Heart right ventricle (tissue), 16 donors: ENCODE results near the gene ENTREP1. TPM values are rescaled to one million over a fixed set of nuclear protein-coding genes. Genes with fewer than 3 reads are reported as not detected.

Experiments
- ATAC-seq, 8 donors: fragments of 200-7000 bp; cut with Tn5 transposase; one replicate each; pipeline ENCODE4 v1.9.1; 2020; ENCODE audit warnings: mild to moderate bottlenecking in 8 of 8, moderate library complexity in 8 of 8, moderate number of reproducible peaks in 1 of 8
- DNase-seq, 2 donors: peaks; one replicate each; pipeline ENCODE4 v3.0.0-alpha.2; 2020
- H3K27ac ChIP-seq, 10 donors: fragments of 200-600 bp; sonication (generic) in 2 of 10; one replicate each; pipeline versions ENCODE4 v1.5.0 to v1.8.0; 2020 to 2022; ENCODE audit warnings: mild to moderate bottlenecking in 3 of 10
- H3K27me3 ChIP-seq, 7 donors: fragments of 200-600 bp; one replicate each; pipeline ENCODE4 v1.8.0; 2021 to 2022; ENCODE audit warnings: mild to moderate bottlenecking in 2 of 7
- H3K36me3 ChIP-seq, 9 donors: fragments of 200-600 bp; sonication (generic) in 1 of 9; one replicate each; pipeline versions ENCODE4 v1.5.0 to v1.8.0; 2020 to 2022; ENCODE audit warnings: mild to moderate bottlenecking in 2 of 9
- H3K4me1 ChIP-seq, 9 donors: fragments of 200-600 bp; sonication (generic) in 1 of 9; one replicate each; pipeline versions ENCODE4 v1.5.0 to v1.8.0; 2020 to 2022; ENCODE audit warnings: mild to moderate bottlenecking in 4 of 9
- H3K4me3 ChIP-seq, 10 donors: fragments of 200-600 bp; sonication (generic) in 2 of 10; one replicate each; pipeline versions ENCODE4 v1.5.0 to v1.8.0; 2020 to 2022; ENCODE audit warnings: mild to moderate bottlenecking in 7 of 10, moderate library complexity in 2 of 10
- H3K9me3 ChIP-seq, 11 donors: fragments of 200-600 bp in 10 of 11; sonication (generic) in 2 of 11; one replicate each; pipeline versions ENCODE4 v1.5.0 to v1.8.0; 2013 to 2022; ENCODE audit warnings: mild to moderate bottlenecking in 2 of 11, control low read depth in 1 of 11, moderate library complexity in 1 of 11
- CTCF ChIP-seq, 9 donors: fragments of 200-600 bp; sonication (generic) in 2 of 9; IDR thresholded peaks; one replicate each; pipeline versions ENCODE4 v1.5.0 to v1.8.0; 2021 to 2022; ENCODE audit warnings: antibody characterized with exemption in 9 of 9, mild to moderate bottlenecking in 5 of 9, moderate library complexity in 1 of 9
- WGBS, 2 donors: extraction: QIAGEN DNeasy Blood & Tissue Kit; methylation state at CpG; one replicate each; pipeline ENCODE4 v1.1.7; 2013; ENCODE audit warnings: inconsistent platforms in 1 of 2; 5-methylcytosine and 5-hydroxymethylcytosine counted together
- intact Hi-C, 10 donors: fragments of 100-400 bp; cut with DNase I; formaldehyde crosslinking; loops; one replicate each; pipeline versions ENCODE4 v1.11.1 to v1.14.2; 2022
- polyA plus RNA-seq, 2 donors: library from polyadenylated mRNA; stranded (reverse); fragments of 200-250 nt; gene quantifications; one replicate each; pipeline ENCODE4 v1.2.3, GENCODE V29; 2013
- total RNA-seq, 10 donors: library from RNA; stranded (reverse); fragmentation: NEBNext Ultra II Directional in 3 of 10; extraction: Animal tissue kit (Norgen Biotek cat#: 25700) in 3 of 10; gene quantifications; one replicate each; pipeline versions ENCODE4 v1.2.1 to v1.2.4, GENCODE V29; 2021 to 2023
- donor health status: Arrhythmogenic right ventricular cardiomyopathy.
- donor health status: ischemic (EF 13 %, LVEDD 7.1; RV severe dilation, severe dysfunction).
- donor health status: healthy with polysubstance abuse.
- donor health status: DM: no; HTN: yes; CAD: no.
- donor health status: DM: no; HTN: no; CAD: no.
- donor health status: ischemic (EF 25% LVEDD 6.9; RV normal size, moderate dysfunction).
- donor health status: ischemic (EF 25% LVEDD 5.7; RV mildly dilated, moderate dysfunction).
- donor health status: healthy.
- donor health status: DM: yes; HTN: yes; CAD: no.
- donor health status: Ischemic cardiomyopathy.
- donor health status: ischemic (EF 35%, LVEDD 5.7; RV mildly dilated, moderate dysfunction).
- donor health status: nonischemic (EF 11% LVEDD 7.7; RV severe dilation, severe dysfunction).
- donor health status: DM: yes; HTN: yes; CAD: no.
- donor health status: PGD.
- donor health status: ischemic (EF 29% LVEDD 5.4; RV normal size, mild dysfunction).
- donor health status: nonischemic (EF 23%, LVEDD 6.1; RV moderate dilation, normal function).

The ENTREP1 gene
- total and polyA plus RNA-seq, 12 donors = 12.3 to 40.5 (median 26.6) TPM

- H3K27ac ChIP-seq = no peak overlapping the region
- DNase-seq (peak in 1 of 2 donors; percentile 67), ATAC-seq (peak; percentile 63 to 84 (median 76))
- H3K4me1 ChIP-seq = peaks cover 0 to 3% (median 0%) of the 10 kb centered on the region in 9 donors
- H3K4me3 ChIP-seq = no peak overlapping the region
- no peaks in the 10 kb centered on the region for H3K36me3 ChIP-seq
- WGBS, 2 donors = 52 to 54% methylated on average over 16 of the region's 16 CpGs
- H3K9me3 ChIP-seq = no peaks in the 10 kb centered on the region
- H3K27me3 ChIP-seq = peaks cover 0 to 7% (median 0%) of the 10 kb centered on the region in 7 donors
- intact Hi-C loops = loop anchor here (2.0 to 10.0 kb wide), 15 partner anchors 125 to 693 kb away; partner anchors contain the start of gene APBA1 (in 4 of the 10)
- peak; percentile 67 to 88 (median 80) for TF ChIP-seq CTCF (IDR thresholded peaks at IDR 0.05)
Measured at GRCh38 chr9:69421908-69422801, 97.1 kb downstream of the ENTREP1 start.

GRCh38 chr9:69425136-69425801, 100.3 kb downstream of the ENTREP1 start:
- TF ChIP-seq CTCF (IDR thresholded peaks at IDR 0.05) = no peak
- H3K4me3 ChIP-seq = no peak overlapping the region
- DNase-seq (no peak), ATAC-seq (no peak)
- WGBS, 2 donors = 90 to 91% methylated on average over 17 of the region's 17 CpGs
- no peaks in the 10 kb centered on the region for H3K36me3 ChIP-seq
- peaks cover 0 to 3% (median 0%) of the 10 kb centered on the region in 9 donors for H3K4me1 ChIP-seq
- intact Hi-C loops = loop anchor here in 7 of 10 donors (10.0 kb wide), 6 partner anchors 250 to 690 kb away; partner anchors contain the start of gene APBA1 (in 3 of the 7)
- peaks cover 0 to 7% (median 0%) of the 10 kb centered on the region in 7 donors for H3K27me3 ChIP-seq
- H3K9me3 ChIP-seq = no peaks in the 10 kb centered on the region
- H3K27ac ChIP-seq = no peak overlapping the region

GRCh38 chr9:69427286-69427685, 102.3 kb downstream of the ENTREP1 start:
- intact Hi-C loops = loop anchor here in 7 of 10 donors (10.0 kb wide), 6 partner anchors 248 to 688 kb away; partner anchors contain the start of gene APBA1 (in 3 of the 7)
- no peak for TF ChIP-seq CTCF (IDR thresholded peaks at IDR 0.05)
- Histone ChIP-seq H3K4me3 (no peak overlapping the region), H3K9me3 (peaks cover 0 to 8% (median 0%) of the 10 kb centered on the region in 11 donors), H3K27me3 (no peaks in the 10 kb centered on the region), H3K27ac (no peak overlapping the region), H3K36me3 (no peaks in the 10 kb centered on the region), H3K4me1 (no peaks in the 10 kb centered on the region)
- ATAC-seq (no peak), DNase-seq (no peak)
- 85 to 90% methylated on average over 4 of the region's 4 CpGs for WGBS, 2 donors
